Prostate gland (tissue), 2 donors: ENCODE results near the gene MPL.

Experiments
- CTCF ChIP-seq, 4 experiments: fragments of 200-600 bp in 2 of 4; fragments of 450-650 bp in 2 of 4; sonication (generic) in 2 of 4; IDR thresholded peaks; 1 replicate in 3 of 4; 2 replicates in 1 of 4; pipeline ENCODE4 v1.5.1; 2016 to 2019; ENCODE audit warnings: antibody characterized with exemption in 4 of 4, mild to moderate bottlenecking in 2 of 4, moderate library complexity in 2 of 4
- POLR2A ChIP-seq: fragments of 450-650 bp; IDR thresholded peaks from one replicate; pipeline ENCODE4 v1.6.1; 2016; ENCODE audit warnings: antibody characterized with exemption, mild to moderate bottlenecking

GRCh38 chr1:43398227-43398626 lies 60.6 kb downstream of the MPL start:
- TF ChIP-seq CTCF (IDR thresholded peaks at IDR 0.05) (no peak), POLR2A (no peak)
